H9 (cell line): ENCODE results near the gene NDUFC2. TPM values are rescaled to one million over a fixed set of nuclear protein-coding genes. Genes with fewer than 3 reads are reported as not detected.

Experiments used
- DNase-seq: peaks from one replicate; pipeline ENCODE4 v3.0.0-alpha.2; 2017
- H2AFZ ChIP-seq: one replicate; pipeline ENCODE4 v1.6.1; 2013; ENCODE audit warnings: mild to moderate bottlenecking, low read length, control low read depth, moderate library complexity
- H2AK5ac ChIP-seq: 2 replicates; pipeline ENCODE4 v1.6.1; 2013; ENCODE audit warnings: low read length, control low read depth, mixed read lengths; ENCODE audit not compliant: insufficient read length
- H2BK120ac ChIP-seq: one replicate; pipeline ENCODE4 v1.6.1; 2013; ENCODE audit warnings: low read depth, mild to moderate bottlenecking, low read length, control low read depth, inconsistent platforms; ENCODE audit not compliant: poor library complexity, severe bottlenecking
- H2BK12ac ChIP-seq: 2 replicates; pipeline ENCODE4 v1.6.1; 2013; ENCODE audit warnings: low read length, control low read depth, mixed read lengths, low read depth; ENCODE audit not compliant: insufficient read length
- H2BK15ac ChIP-seq: 2 replicates; pipeline ENCODE4 v1.6.1; 2013; ENCODE audit warnings: low read depth, low read length, control low read depth
- H2BK20ac ChIP-seq: one replicate; pipeline ENCODE4 v1.6.1; 2013; ENCODE audit warnings: low read depth, mild to moderate bottlenecking, low read length, control low read depth, inconsistent platforms; ENCODE audit not compliant: poor library complexity, severe bottlenecking
- H2BK5ac ChIP-seq: 2 replicates; pipeline ENCODE4 v1.6.1; 2013; ENCODE audit warnings: low read length, control low read depth, mixed read lengths; ENCODE audit not compliant: insufficient read length
- H3K14ac ChIP-seq: 2 replicates; pipeline ENCODE4 v1.6.1; 2013; ENCODE audit warnings: low read length, control low read depth; ENCODE audit not compliant: insufficient read depth
- H3K18ac ChIP-seq: 2 replicates; pipeline ENCODE4 v1.6.1; 2013; ENCODE audit warnings: low read depth, mild to moderate bottlenecking, mixed read lengths, low read length, control low read depth; ENCODE audit not compliant: insufficient read length
- H3K23ac ChIP-seq: 2 replicates; pipeline ENCODE4 v1.6.1; 2013; ENCODE audit warnings: low read length, control low read depth, mixed read lengths, low read depth; ENCODE audit not compliant: insufficient read length
- H3K23me2 ChIP-seq: 2 replicates; pipeline ENCODE4 v1.6.1; 2013; ENCODE audit warnings: low read depth, mild to moderate bottlenecking, mixed read lengths, low read length, control low read depth; ENCODE audit not compliant: insufficient read length, poor library complexity, severe bottlenecking
- H3K27ac ChIP-seq: 2 replicates; pipeline ENCODE4 v1.5.1; 2013; ENCODE audit warnings: low read length, control low read depth, mixed read lengths, low read depth; ENCODE audit not compliant: insufficient read length
- H3K27me3 ChIP-seq: 2 replicates; pipeline ENCODE4 v1.6.1; 2013; ENCODE audit warnings: low read length, control low read depth, inconsistent platforms; ENCODE audit not compliant: insufficient read depth
- H3K4ac ChIP-seq: 2 replicates; pipeline ENCODE4 v1.6.1; 2013; ENCODE audit warnings: low read depth, mild to moderate bottlenecking, control low read depth, inconsistent platforms, low read length, moderate library complexity
- H3K4me1 ChIP-seq: 2 replicates; pipeline ENCODE4 v1.6.1; 2013; ENCODE audit warnings: low read length, control low read depth, inconsistent platforms; ENCODE audit not compliant: insufficient read depth
- H3K4me2 ChIP-seq: 2 replicates; pipeline ENCODE4 v1.6.1; 2013; ENCODE audit warnings: low read length, control low read depth, mixed read lengths; ENCODE audit not compliant: insufficient read length, insufficient read depth
- H3K56ac ChIP-seq: 2 replicates; pipeline ENCODE4 v1.6.1; 2013; ENCODE audit warnings: low read depth, mild to moderate bottlenecking, mixed read lengths, low read length, control low read depth; ENCODE audit not compliant: insufficient read length
- H3K79me1 ChIP-seq: 2 replicates; pipeline ENCODE4 v1.6.1; 2013; ENCODE audit warnings: low read depth, mild to moderate bottlenecking, moderate library complexity, low read length, control low read depth, inconsistent platforms; ENCODE audit not compliant: insufficient read depth, poor library complexity, severe bottlenecking
- H3K79me2 ChIP-seq: 2 replicates; pipeline ENCODE4 v1.6.1; 2013; ENCODE audit warnings: low read length, control low read depth, inconsistent platforms; ENCODE audit not compliant: insufficient read depth
- H3K9ac ChIP-seq: 2 replicates; pipeline ENCODE4 v1.6.1; 2013; ENCODE audit warnings: low read length, control low read depth, mixed read lengths; ENCODE audit not compliant: insufficient read length; ENCODE audit errors: extremely low read depth
- H3K9me3 ChIP-seq: one replicate; pipeline ENCODE4 v1.6.1; 2013; ENCODE audit warnings: low read depth, low read length, inconsistent platforms; ENCODE audit not compliant: control insufficient read depth
- H3T11ph ChIP-seq: one replicate; pipeline ENCODE4 v1.6.1; 2013; ENCODE audit warnings: mild to moderate bottlenecking, low read length, control low read depth, inconsistent platforms
- H4K20me1 ChIP-seq: one replicate; pipeline ENCODE4 v1.6.1; 2013; ENCODE audit not compliant: control insufficient read depth, insufficient read length, insufficient read depth
- H4K5ac ChIP-seq: 2 replicates; pipeline ENCODE4 v1.6.1; 2013; ENCODE audit warnings: low read depth, mild to moderate bottlenecking, mixed read lengths, low read length, control low read depth; ENCODE audit not compliant: insufficient read length
- H4K8ac ChIP-seq: replicated peaks from 2 replicates; pipeline ENCODE4 v1.6.1; 2013; ENCODE audit warnings: low read length, control low read depth, mixed read lengths, low read depth; ENCODE audit not compliant: insufficient read length
- H4K91ac ChIP-seq: 2 replicates; pipeline ENCODE4 v1.6.1; 2013; ENCODE audit warnings: low read depth, mild to moderate bottlenecking, moderate library complexity, mixed read lengths, low read length, control low read depth; ENCODE audit not compliant: insufficient read length
- H3K27ac Mint-ChIP-seq, 3 experiments: 2 replicates in 2 of 3; 3 replicates in 1 of 3; pipeline ENCODE4 v1.8.0; 2020 to 2021; ENCODE audit warnings: mixed read lengths in 3 of 3, mild to moderate bottlenecking in 1 of 3, moderate library complexity in 1 of 3
- H3K27me3 Mint-ChIP-seq: 2 replicates; pipeline ENCODE4 v1.8.0; 2021; ENCODE audit warnings: low read depth, mild to moderate bottlenecking, moderate library complexity, mixed read lengths
- H3K36me3 Mint-ChIP-seq, 3 experiments: 2 replicates in 2 of 3; 3 replicates in 1 of 3; pipeline ENCODE4 v1.8.0; 2020 to 2021; ENCODE audit warnings: low read depth in 3 of 3, mixed read lengths in 3 of 3; ENCODE audit not compliant: insufficient read depth in 1 of 3
- H3K4me1 Mint-ChIP-seq, 2 experiments: 2 replicates each; pipeline ENCODE4 v1.8.0; 2020; ENCODE audit warnings: mixed read lengths in 2 of 2
- H3K4me3 Mint-ChIP-seq, 2 experiments: 2 replicates in 1 of 2; 3 replicates in 1 of 2; pipeline ENCODE4 v1.8.0; 2020 to 2021; ENCODE audit warnings: mild to moderate bottlenecking in 2 of 2, mixed read lengths in 2 of 2, moderate library complexity in 1 of 2
- H3K9me3 Mint-ChIP-seq, 2 experiments: 2 replicates in 1 of 2; 3 replicates in 1 of 2; pipeline ENCODE4 v1.8.0; 2020; ENCODE audit warnings: mild to moderate bottlenecking in 2 of 2, mixed read lengths in 2 of 2, moderate library complexity in 1 of 2
- WGBS: extraction: QIAGEN DNeasy Blood & Tissue Kit; methylation state at CpG from one replicate; pipeline ENCODE4 v1.1.7; 2013; ENCODE audit warnings: missing lambda C conversion rate, low lambda C conversion rate, mixed read lengths; ENCODE audit not compliant: insufficient read length; ENCODE audit errors: extremely low coverage; 5-methylcytosine and 5-hydroxymethylcytosine counted together
- total RNA-seq: library from RNA; stranded (reverse); gene quantifications from 2 replicates; pipeline ENCODE4 v1.2.1, GENCODE V29; 2021
- TF ChIP-seq, protein P1 (sequence below): fragments of 200-600 bp; sonication (generic); conservative IDR thresholded peaks from 3 replicates; pipeline ENCODE4 v1.8.0; 2021; ENCODE audit warnings: antibody characterized with exemption, mild to moderate bottlenecking

The NDUFC2 gene
- total RNA-seq, 1 experiment from 2014 or later, result 247 TPM

DNA sequence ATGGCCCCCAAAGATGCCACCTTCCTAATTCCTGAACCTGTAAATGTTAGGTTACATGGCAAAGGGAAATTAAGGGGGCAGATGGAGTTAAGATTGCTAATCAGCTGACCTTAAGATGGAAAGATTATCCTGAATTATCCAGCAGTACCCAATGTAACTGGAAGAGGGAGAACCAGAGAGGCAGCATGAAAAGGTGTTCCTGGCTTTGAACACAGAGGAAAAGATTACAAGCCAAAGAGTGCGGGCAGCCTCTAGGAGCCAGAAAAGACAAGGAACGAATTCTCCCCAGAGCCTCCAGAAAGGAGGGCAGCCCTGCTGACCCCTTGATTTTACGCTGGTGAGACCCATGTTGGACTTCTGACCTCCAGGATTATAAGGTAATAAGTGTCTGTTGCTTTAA lies 31.1 kb downstream of the NDUFC2 start:
- peak overlapping the region in 2 of 3 experiments; percentile 32 to 43; a peak in 2 of 7 replicates for H3K27ac Mint-ChIP-seq

More for the DNA sequence above, 31.1 kb downstream of the NDUFC2 start:
- DNase-seq, result no peak
- H3K4me2 ChIP-seq, result no peak overlapping the region
- no peak overlapping the region for H3K14ac ChIP-seq
- H3K9me3 ChIP-seq, result no peaks in the 10 kb centered on the region
- no peak overlapping the region for H2BK5ac ChIP-seq
- H2AFZ ChIP-seq, result no peak overlapping the region
- no peak overlapping the region for H4K8ac ChIP-seq
- H3K27me3 Mint-ChIP-seq, result peaks cover 7% of the 10 kb centered on the region
- H3K27ac ChIP-seq, result no peak overlapping the region
- H3K23me2 ChIP-seq, result no peaks in the 10 kb centered on the region
- H2BK20ac ChIP-seq, result no peak overlapping the region
- no peaks in the 10 kb centered on the region for H3K27me3 ChIP-seq
- peaks cover 5% of the 10 kb centered on the region; the same call in 1 of the 2 replicates for H3K4me1 ChIP-seq
- H3K4ac ChIP-seq, result no peak overlapping the region
- H3K9me3 Mint-ChIP-seq, result no peaks in the 10 kb centered on the region
- no CpG with 5 or more reads among the region's 3 CpGs for WGBS
- no peak overlapping the region for H3K18ac ChIP-seq
- no peak overlapping the region for H3K4me3 Mint-ChIP-seq
- peaks cover 20 to 23% of the 10 kb centered on the region in 2 experiments for H3K4me1 Mint-ChIP-seq
- H2BK12ac ChIP-seq, result no peak overlapping the region
- TF ChIP-seq, protein P1, sequence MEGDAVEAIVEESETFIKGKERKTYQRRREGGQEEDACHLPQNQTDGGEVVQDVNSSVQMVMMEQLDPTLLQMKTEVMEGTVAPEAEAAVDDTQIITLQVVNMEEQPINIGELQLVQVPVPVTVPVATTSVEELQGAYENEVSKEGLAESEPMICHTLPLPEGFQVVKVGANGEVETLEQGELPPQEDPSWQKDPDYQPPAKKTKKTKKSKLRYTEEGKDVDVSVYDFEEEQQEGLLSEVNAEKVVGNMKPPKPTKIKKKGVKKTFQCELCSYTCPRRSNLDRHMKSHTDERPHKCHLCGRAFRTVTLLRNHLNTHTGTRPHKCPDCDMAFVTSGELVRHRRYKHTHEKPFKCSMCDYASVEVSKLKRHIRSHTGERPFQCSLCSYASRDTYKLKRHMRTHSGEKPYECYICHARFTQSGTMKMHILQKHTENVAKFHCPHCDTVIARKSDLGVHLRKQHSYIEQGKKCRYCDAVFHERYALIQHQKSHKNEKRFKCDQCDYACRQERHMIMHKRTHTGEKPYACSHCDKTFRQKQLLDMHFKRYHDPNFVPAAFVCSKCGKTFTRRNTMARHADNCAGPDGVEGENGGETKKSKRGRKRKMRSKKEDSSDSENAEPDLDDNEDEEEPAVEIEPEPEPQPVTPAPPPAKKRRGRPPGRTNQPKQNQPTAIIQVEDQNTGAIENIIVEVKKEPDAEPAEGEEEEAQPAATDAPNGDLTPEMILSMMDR, result no peak
- no peak overlapping the region for H4K5ac ChIP-seq
- H2BK120ac ChIP-seq, result no peak overlapping the region
- H3T11ph ChIP-seq, result no peak overlapping the region
- no peak overlapping the region for H3K23ac ChIP-seq
- H3K79me1 ChIP-seq, result no peaks in the 10 kb centered on the region
- H2BK15ac ChIP-seq, result no peak overlapping the region
- no peak overlapping the region for H2AK5ac ChIP-seq
- H4K91ac ChIP-seq, result no peak overlapping the region
- H3K56ac ChIP-seq, result no peak overlapping the region
- no peak overlapping the region for H3K9ac ChIP-seq
- H3K79me2 ChIP-seq, result no peaks in the 10 kb centered on the region
- no peaks in the 10 kb centered on the region for H4K20me1 ChIP-seq
- no peaks in the 10 kb centered on the region; a peak in 2 of 7 replicates for H3K36me3 Mint-ChIP-seq
